ENCODE measurements around the gene MAPKAP1.

- TF ChIP-seq MXI1 (IDR thresholded peaks at IDR 0.05; ENCODE audit: low read depth, low read length) (no peak), CTCF (IDR thresholded peaks at IDR 0.05 in 2 of 3, conservative IDR thresholded peaks at IDR 0.05 in 1 of 3; ENCODE audit: insufficient read depth in 2 of 3, low read depth in 1 of 3, low read length in 3 of 3) (no peak), POLR2A (conservative IDR thresholded peaks at IDR 0.05) (no peak), MED1 (CRISPR knock-in tag; IDR thresholded peaks at IDR 0.05; ENCODE audit: borderline replicate concordance) (no peak), TFAP4 (CRISPR knock-in tag; IDR thresholded peaks at IDR 0.05; ENCODE audit: borderline replicate concordance) (no peak), NR2F6 (CRISPR knock-in tag; IDR thresholded peaks at IDR 0.05) (no peak), EP300 (IDR thresholded peaks at IDR 0.05; ENCODE audit: low read length) (no peak)
These were observed 285.3 kb downstream of the MAPKAP1 start for GRCh38 chr9:125421591-125422181.

Data from K562 (cell line).